ENCODE measurements around the gene CEP162. TPM values are rescaled to one million over a fixed set of nuclear protein-coding genes. Genes with fewer than 3 reads are reported as not detected.

CEP162 gene
- total and polyA plus RNA-seq, 2 of the 8 experiments (the other 6 are each of a cell fraction or from before 2014, with no cell fraction given) = 1.3 to 10.6 TPM

- no peaks in the 10 kb centered on the region for H3K4me1 ChIP-seq (replicated peaks in 1 of 4; ENCODE audit: control insufficient read depth in 3 of 4, insufficient read depth in 4 of 4, low read length in 3 of 4)
- no peak overlapping the region for H3K9ac ChIP-seq (replicated peaks in 1 of 4; ENCODE audit: extremely low read depth in 1 of 4, low read depth in 3 of 4, low read length in 3 of 4)
- no peak overlapping the region for H4K8ac ChIP-seq (ENCODE audit: extremely low read depth, insufficient read depth, low read length)
- no peaks in the 10 kb centered on the region for H4K20me1 ChIP-seq (replicated peaks in 1 of 2; ENCODE audit: control insufficient read depth in 1 of 2, insufficient read depth in 2 of 2, low read length in 2 of 2)
- H4K91ac ChIP-seq (replicated peaks; ENCODE audit: insufficient read length, low read length) = no peak overlapping the region
- DNase-seq (ENCODE audit: low read depth in 1 of 2, low spot score in 2 of 2) = no peak
- no peak overlapping the region for H2BK120ac ChIP-seq (replicated peaks; ENCODE audit: low read depth, low read length)
- POLR2A ChIA-PET (ENCODE audit: partially characterized antibody) = no interaction called here
- no peak overlapping the region for H2AK5ac ChIP-seq (ENCODE audit: low read depth, low read length)
- no peak overlapping the region for H4K5ac ChIP-seq (ENCODE audit: insufficient read length, low read depth, low read length)
- no peak overlapping the region for H2BK15ac ChIP-seq (ENCODE audit: low read length)
- no peaks in the 10 kb centered on the region for H3K9me3 ChIP-seq (ENCODE audit: insufficient read depth in 2 of 2, low read depth in 1 of 2, low read length in 1 of 2)
- FAIRE-seq = no peak
- no peaks in the 10 kb centered on the region for H3K36me3 ChIP-seq (ENCODE audit: control insufficient read depth in 2 of 4, insufficient read depth in 4 of 4, low read length in 3 of 4)
- no peak overlapping the region for H3K56ac ChIP-seq (replicated peaks; ENCODE audit: insufficient read length, low read depth, low read length)
- H2BK20ac ChIP-seq (ENCODE audit: low read length) = no peak overlapping the region
- no peaks in the 10 kb centered on the region for H3K79me1 ChIP-seq (ENCODE audit: low read depth, low read length)
- no peak overlapping the region for H3K4me2 ChIP-seq (ENCODE audit: insufficient read depth in 1 of 2, low read depth in 2 of 2, low read length in 2 of 2)
- TF ChIP-seq TBP (IDR thresholded peaks at IDR 0.05; ENCODE audit: low read depth, low read length) = no peak
- no peak for TF ChIP-seq SIRT6 (IDR thresholded peaks at IDR 0.05; ENCODE audit: low read length)
- TF ChIP-seq RAD21 (IDR thresholded peaks at IDR 0.05 in 1 of 2, conservative IDR thresholded peaks at IDR 0.05 in 1 of 2; ENCODE audit: low read depth in 2 of 2, low read length in 2 of 2) = no peak
- no peak for TF ChIP-seq CBX5 (IDR thresholded peaks at IDR 0.05; ENCODE audit: low read depth, low read length)
- TF ChIP-seq BRCA1 (IDR thresholded peaks at IDR 0.05; ENCODE audit: low read depth, low read length) = no peak
- no peak for TF ChIP-seq KDM1A (IDR thresholded peaks at IDR 0.05; ENCODE audit: borderline replicate concordance, low read length)
- TF ChIP-seq ASH2L (IDR thresholded peaks at IDR 0.05; ENCODE audit: low read length) = no peak
- TF ChIP-seq BCL11A (IDR thresholded peaks at IDR 0.05; ENCODE audit: low read depth in 2 of 2, low read length in 2 of 2) = no peak
- TF ChIP-seq, protein P1, sequence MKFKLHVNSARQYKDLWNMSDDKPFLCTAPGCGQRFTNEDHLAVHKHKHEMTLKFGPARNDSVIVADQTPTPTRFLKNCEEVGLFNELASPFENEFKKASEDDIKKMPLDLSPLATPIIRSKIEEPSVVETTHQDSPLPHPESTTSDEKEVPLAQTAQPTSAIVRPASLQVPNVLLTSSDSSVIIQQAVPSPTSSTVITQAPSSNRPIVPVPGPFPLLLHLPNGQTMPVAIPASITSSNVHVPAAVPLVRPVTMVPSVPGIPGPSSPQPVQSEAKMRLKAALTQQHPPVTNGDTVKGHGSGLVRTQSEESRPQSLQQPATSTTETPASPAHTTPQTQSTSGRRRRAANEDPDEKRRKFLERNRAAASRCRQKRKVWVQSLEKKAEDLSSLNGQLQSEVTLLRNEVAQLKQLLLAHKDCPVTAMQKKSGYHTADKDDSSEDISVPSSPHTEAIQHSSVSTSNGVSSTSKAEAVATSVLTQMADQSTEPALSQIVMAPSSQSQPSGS (IDR thresholded peaks at IDR 0.05; ENCODE audit: low read length) = no peak
- TF ChIP-seq EZH2 (IDR thresholded peaks at IDR 0.05; ENCODE audit: low read depth, low read length, severe bottlenecking) = no peak
- no peak overlapping the region for H2AFZ ChIP-seq (ENCODE audit: low read length)
- no peak overlapping the region for H3K14ac ChIP-seq (ENCODE audit: insufficient read length)
- H3K4me3 ChIP-seq (ENCODE audit: extremely low read depth in 1 of 4, insufficient read depth in 2 of 4, low read depth in 3 of 4, low read length in 4 of 4) = no peak overlapping the region
- H3K23ac ChIP-seq (ENCODE audit: insufficient read length) = no peak overlapping the region
- H2BK12ac ChIP-seq (ENCODE audit: low read depth, low read length) = no peak overlapping the region
- WGBS, 2 experiments (ENCODE audit: extremely low coverage in 1 of 2, insufficient coverage in 1 of 2, insufficient read length in 1 of 2, insufficient replicate concordance in 2 of 2, low coverage in 1 of 2, low lambda C conversion rate in 2 of 2, missing lambda C conversion rate in 1 of 2) = 88% methylated on average over 6 of the region's 6 CpGs; no CpG with 5 or more reads in 1 of the 2 experiments
- no peak overlapping the region for H3K27ac ChIP-seq (ENCODE audit: low read depth, low read length)
- no peaks in the 10 kb centered on the region for H3K23me2 ChIP-seq (ENCODE audit: low read depth, low read length)
- no peak overlapping the region for H2BK5ac ChIP-seq (ENCODE audit: low read depth, low read length)
- H3K4ac ChIP-seq (replicated peaks; ENCODE audit: insufficient read length, low read depth, low read length) = no peak overlapping the region
- H3K27me3 ChIP-seq (replicated peaks in 1 of 4; ENCODE audit: control insufficient read depth in 3 of 4, extremely low read depth in 1 of 4, insufficient read depth in 3 of 4, low read length in 3 of 4) = no peaks in the 10 kb centered on the region
- no peak overlapping the region for H3K18ac ChIP-seq (ENCODE audit: extremely low read depth, low read length)
- H3K79me2 ChIP-seq (ENCODE audit: control insufficient read depth in 1 of 2, insufficient read depth in 2 of 2, low read length in 2 of 2) = no peaks in the 10 kb centered on the region
- CTCF ChIA-PET (ENCODE audit: partially characterized antibody) = no interaction called here
Measured at GRCh38 chr6:84269947-84270733, 42.7 kb upstream of the CEP162 start.

All from H1 (cell line).